NCI-H446 (cell line): ENCODE results near the gene SLC6A18.

ENCODE experiments used
- DNase-seq, 2 experiments: peaks; one replicate each; lab custom pipeline; 2025; lab: John Stamatoyannopoulos, UW

SLC6A18 gene

GRCh38 chr5:1292139-1292538 is 67.0 kb downstream of the SLC6A18 start:
- no peak for DNase-seq

- DNase-seq, result no peak
Observed at GRCh38 chr5:1292846-1293415, 67.8 kb downstream of the SLC6A18 start.

DNA sequence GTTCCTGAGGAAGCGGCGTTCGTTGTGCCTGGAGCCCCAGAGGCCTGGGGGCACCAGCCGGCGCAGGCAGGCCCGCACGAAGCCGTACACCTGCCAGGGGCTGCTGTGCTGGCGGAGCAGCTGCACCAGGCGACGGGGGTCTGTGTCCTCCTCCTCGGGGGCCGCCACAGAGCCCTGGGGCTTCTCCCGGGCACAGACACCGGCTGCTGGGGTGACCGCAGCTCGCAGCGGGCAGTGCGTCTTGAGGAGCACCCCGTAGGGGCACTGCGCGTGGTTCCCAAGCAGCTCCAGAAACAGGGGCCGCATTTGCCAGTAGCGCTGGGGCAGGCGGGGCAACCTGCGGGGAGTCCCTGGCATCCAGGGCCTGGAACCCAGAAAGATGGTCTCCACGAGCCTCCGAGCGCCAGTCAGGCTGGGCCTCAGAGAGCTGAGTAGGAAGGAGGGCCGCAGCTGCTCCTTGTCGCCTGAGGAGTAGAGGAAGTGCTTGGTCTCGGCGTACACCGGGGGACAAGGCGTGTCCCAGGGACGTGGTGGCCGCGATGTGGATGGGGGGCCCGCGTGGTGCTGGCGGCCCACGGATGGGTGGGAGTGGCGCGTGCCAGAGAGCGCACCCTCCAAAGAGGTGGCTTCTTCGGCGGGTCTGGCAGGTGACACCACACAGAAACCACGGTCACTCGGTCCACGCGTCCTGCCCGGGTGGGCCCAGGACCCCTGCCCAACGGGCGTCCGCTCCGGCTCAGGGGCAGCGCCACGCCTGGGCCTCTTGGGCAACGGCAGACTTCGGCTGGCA is 68.4 kb downstream of the SLC6A18 start:
- DNase-seq, result no peak

- no peak for DNase-seq
Observed at GRCh38 chr5:1294206-1294834, 69.1 kb downstream of the SLC6A18 start.

DNA sequence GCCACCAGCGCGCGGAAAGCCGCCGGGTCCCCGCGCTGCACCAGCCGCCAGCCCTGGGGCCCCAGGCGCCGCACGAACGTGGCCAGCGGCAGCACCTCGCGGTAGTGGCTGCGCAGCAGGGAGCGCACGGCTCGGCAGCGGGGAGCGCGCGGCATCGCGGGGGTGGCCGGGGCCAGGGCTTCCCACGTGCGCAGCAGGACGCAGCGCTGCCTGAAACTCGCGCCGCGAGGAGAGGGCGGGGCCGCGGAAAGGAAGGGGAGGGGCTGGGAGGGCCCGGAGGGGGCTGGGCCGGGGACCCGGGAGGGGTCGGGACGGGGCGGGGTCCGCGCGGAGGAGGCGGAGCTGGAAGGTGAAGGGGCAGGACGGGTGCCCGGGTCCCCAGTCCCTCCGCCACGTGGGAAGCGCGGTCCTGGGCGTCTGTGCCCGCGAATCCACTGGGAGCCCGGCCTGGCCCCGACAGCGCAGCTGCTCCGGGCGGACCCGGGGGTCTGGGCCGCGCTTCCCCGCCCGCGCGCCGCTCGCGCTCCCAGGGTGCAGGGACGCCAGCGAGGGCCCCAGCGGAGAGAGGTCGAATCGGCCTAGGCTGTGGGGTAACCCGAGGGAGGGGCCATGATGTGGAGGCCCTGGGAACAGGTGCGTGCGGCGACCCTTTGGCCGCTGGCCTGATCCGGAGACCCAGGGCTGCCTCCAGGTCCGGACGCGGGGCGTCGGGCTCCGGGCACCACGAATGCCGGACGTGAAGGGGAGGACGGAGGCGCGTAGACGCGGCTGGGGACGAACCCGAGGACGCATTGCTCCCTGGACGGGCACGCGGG is 69.9 kb downstream of the SLC6A18 start, which contains the start of gene TERT:
Gene TERT (minus strand): TSS at position 234 of the 815 bp plus-strand sequence. CDS start 79 bp downstream, at position 155.
- no peak for DNase-seq

GRCh38 chr5:1295650-1296037 is 70.5 kb downstream of the SLC6A18 start:
- DNase-seq, result no peak
